Activated naive CD8-positive, alpha-beta T cell treated with anti-CD3 and anti-CD28 coated beads for 36 hours (primary cell): ENCODE results near the gene CTSF. TPM values are rescaled to one million over a fixed set of nuclear protein-coding genes. Genes with fewer than 3 reads are reported as not detected.
"Not testable (repeated sequence)": the region's sequence is repeated elsewhere in the genome, so short reads cannot be mapped to it uniquely, and the experiment has no call there.

Experiments
- DNase-seq: peaks from one replicate; pipeline ENCODE4 v3.0.0; 2021
- H3K27ac Mint-ChIP-seq: one replicate; pipeline ENCODE4 v1.8.0; 2022; ENCODE audit warnings: mild to moderate bottlenecking, moderate library complexity, mixed read lengths
- H3K27me3 Mint-ChIP-seq: one replicate; pipeline ENCODE4 v1.8.0; 2022; ENCODE audit warnings: mild to moderate bottlenecking, mixed read lengths
- H3K36me3 Mint-ChIP-seq: one replicate; pipeline ENCODE4 v1.8.0; 2021; ENCODE audit warnings: mild to moderate bottlenecking, mixed read lengths
- H3K4me1 Mint-ChIP-seq: one replicate; pipeline ENCODE4 v1.8.0; 2021; ENCODE audit warnings: mixed read lengths
- H3K4me3 Mint-ChIP-seq: one replicate; pipeline ENCODE4 v1.8.0; 2022; ENCODE audit warnings: mild to moderate bottlenecking, moderate library complexity, mixed read lengths
- H3K9me3 Mint-ChIP-seq: one replicate; pipeline ENCODE4 v1.8.0; 2022; ENCODE audit warnings: mixed read lengths
- total RNA-seq, 2 experiments: library from RNA; stranded (reverse); gene quantifications; one replicate each; pipeline ENCODE4 v1.2.3, GENCODE V29; 2021

Gene CTSF
- total RNA-seq, 2 experiments from 2014 or later, result 1.2 to 1.4 TPM

- DNase-seq, result no peak
These were observed 26.5 kb downstream of the CTSF start for GRCh38 chr11:66541892-66542291.

DNA sequence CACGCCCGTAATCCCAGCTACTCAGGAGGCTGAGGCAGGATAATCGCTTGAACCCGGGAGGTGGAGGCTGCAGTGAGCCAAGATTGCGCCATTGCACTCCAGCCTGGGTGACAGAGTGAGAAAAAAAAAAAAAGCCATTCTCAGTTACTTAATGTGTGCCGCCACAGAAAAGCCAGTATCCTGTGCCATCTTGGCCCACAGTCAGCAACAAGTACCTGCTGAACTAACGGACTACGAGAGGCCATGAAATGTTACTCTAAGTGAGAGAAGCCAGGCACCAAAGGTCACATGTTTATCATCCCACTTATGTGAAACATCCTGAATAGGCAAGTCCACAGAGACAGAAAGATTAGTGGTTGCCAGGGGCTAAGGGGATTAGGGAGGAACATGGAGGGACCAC lies 27.8 kb downstream of the CTSF start:
- not testable (repeated sequence) for DNase-seq, H3K27ac Mint-ChIP-seq, H3K9me3 Mint-ChIP-seq, H3K27me3 Mint-ChIP-seq, H3K36me3 Mint-ChIP-seq, H3K4me3 Mint-ChIP-seq
- peaks cover 19% of the 10 kb centered on the region for H3K4me1 Mint-ChIP-seq

More at GRCh38 chr11:66541892-66542291, 26.5 kb downstream of the CTSF start:
- Mint-ChIP-seq H3K4me1 (peaks cover 21% of the 10 kb centered on the region), H3K36me3 (peaks cover 2% of the 10 kb centered on the region), H3K27ac (no peak overlapping the region), H3K27me3 (no peaks in the 10 kb centered on the region), H3K9me3 (no peaks in the 10 kb centered on the region), H3K4me3 (no peak overlapping the region)

- Mint-ChIP-seq H3K4me1 (peaks cover 15% of the 10 kb centered on the region), H3K27ac (no peak overlapping the region), H3K4me3 (no peak overlapping the region), H3K36me3 (peaks cover 2% of the 10 kb centered on the region), H3K27me3 (no peaks in the 10 kb centered on the region), H3K9me3 (no peaks in the 10 kb centered on the region)
- DNase-seq, result no peak
These were observed 28.6 kb downstream of the CTSF start for GRCh38 chr11:66539870-66540213.

DNA sequence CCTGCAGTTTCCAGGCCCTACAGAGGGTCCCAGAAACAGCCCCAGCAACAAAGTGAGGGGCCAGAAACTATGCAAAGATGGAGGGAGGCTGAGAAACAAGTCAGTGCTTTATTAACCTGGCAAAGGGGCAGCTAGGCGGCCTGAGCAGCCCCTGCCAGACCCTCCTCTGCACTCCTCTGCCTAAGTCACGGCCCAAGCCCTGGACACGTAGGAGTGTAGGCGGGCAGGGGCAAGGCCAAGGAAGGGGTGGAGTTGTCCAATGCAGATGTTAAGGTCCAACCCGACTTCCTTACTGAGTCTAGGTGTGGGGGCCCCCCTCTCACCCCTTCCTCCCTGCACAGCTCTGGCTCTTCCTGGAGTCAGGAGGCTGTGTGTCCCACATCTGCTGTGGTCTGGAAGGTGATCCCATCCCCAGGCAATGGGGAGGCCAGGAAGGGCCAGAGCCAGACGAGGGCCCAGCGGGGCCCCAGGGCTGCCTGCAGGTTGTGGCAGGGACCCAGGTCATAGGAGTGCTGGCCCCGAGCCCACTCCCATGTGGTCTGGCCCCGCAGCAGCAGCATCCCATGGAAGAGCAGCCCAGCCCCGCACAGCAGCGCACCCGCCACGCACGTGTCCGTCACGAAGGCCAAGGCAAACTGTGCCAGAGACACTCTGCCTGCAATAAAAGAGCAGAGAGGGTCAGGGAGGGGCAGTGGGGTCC lies 29.1 kb downstream of the CTSF start:
- Mint-ChIP-seq H3K27ac (no peak overlapping the region), H3K9me3 (no peaks in the 10 kb centered on the region), H3K27me3 (no peaks in the 10 kb centered on the region), H3K4me1 (peaks cover 13% of the 10 kb centered on the region), H3K4me3 (no peak overlapping the region), H3K36me3 (peaks cover 2% of the 10 kb centered on the region)
- no peak for DNase-seq

GRCh38 chr11:66532784-66533183 lies 35.6 kb downstream of the CTSF start:
- Mint-ChIP-seq H3K9me3 (no peaks in the 10 kb centered on the region), H3K27me3 (no peaks in the 10 kb centered on the region), H3K36me3 (peaks cover 2% of the 10 kb centered on the region), H3K4me3 (no peak overlapping the region), H3K4me1 (no peaks in the 10 kb centered on the region), H3K27ac (no peak overlapping the region)
- no peak for DNase-seq

DNA sequence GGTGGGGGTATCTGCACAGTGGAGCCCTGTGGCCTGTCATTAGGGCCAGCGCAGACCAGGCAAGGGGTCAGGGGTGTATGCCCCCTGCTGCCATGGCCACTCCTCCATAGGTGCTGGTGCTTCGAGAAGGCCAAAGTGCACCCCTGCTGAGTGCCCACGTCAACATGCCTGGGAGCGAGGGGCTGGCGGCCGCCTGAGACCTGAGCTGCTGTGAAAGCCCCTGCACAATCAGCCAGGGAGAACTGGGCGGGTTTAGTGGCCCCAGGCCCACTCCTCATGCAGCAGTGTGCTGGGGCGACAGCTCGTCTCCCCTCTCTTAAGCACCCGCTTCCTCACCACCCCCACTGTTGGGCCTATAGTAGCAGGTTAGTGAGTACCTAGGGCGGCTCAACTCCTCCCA lies 36.6 kb downstream of the CTSF start:
- H3K9me3 Mint-ChIP-seq, result no peaks in the 10 kb centered on the region
- no peak overlapping the region for H3K27ac Mint-ChIP-seq
- H3K4me3 Mint-ChIP-seq, result no peak overlapping the region
- no peaks in the 10 kb centered on the region for H3K4me1 Mint-ChIP-seq
- no peaks in the 10 kb centered on the region for H3K36me3 Mint-ChIP-seq
- H3K27me3 Mint-ChIP-seq, result no peaks in the 10 kb centered on the region
- no peak for DNase-seq

GRCh38 chr11:66530927-66531709 lies 37.3 kb downstream of the CTSF start:
- Mint-ChIP-seq H3K4me1 (no peaks in the 10 kb centered on the region), H3K9me3 (no peaks in the 10 kb centered on the region), H3K27ac (no peak overlapping the region), H3K4me3 (no peak overlapping the region), H3K27me3 (no peaks in the 10 kb centered on the region), H3K36me3 (no peaks in the 10 kb centered on the region)
- DNase-seq, result no peak

GRCh38 chr11:66529655-66530054 lies 38.8 kb downstream of the CTSF start:
- no peak overlapping the region for H3K27ac Mint-ChIP-seq
- H3K27me3 Mint-ChIP-seq, result no peaks in the 10 kb centered on the region
- H3K4me3 Mint-ChIP-seq, result no peak overlapping the region
- no peaks in the 10 kb centered on the region for H3K9me3 Mint-ChIP-seq
- H3K36me3 Mint-ChIP-seq, result no peaks in the 10 kb centered on the region
- no peaks in the 10 kb centered on the region for H3K4me1 Mint-ChIP-seq
- DNase-seq, result no peak

DNA sequence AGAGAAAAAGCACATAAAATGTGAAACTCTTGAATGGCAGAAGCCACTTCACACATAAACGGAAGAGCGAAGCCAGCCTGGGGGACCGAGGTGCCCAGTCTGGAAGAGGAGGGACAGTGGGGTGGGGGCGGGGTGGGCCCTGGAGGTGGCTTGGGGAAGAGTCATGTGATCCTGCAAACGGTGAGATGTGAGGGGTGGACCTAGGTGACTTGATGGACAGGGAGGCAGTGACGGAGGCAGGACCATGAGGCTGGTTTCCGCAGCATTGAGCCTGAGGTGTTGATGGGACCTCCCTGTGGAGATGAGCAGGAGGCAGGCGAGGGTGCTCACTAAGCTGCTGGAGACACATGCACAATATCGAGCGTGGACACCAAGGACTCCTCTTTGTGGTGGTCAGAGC lies 39.3 kb downstream of the CTSF start:
- H3K27ac Mint-ChIP-seq, result no peak overlapping the region
- DNase-seq, result no peak
- H3K27me3 Mint-ChIP-seq, result no peaks in the 10 kb centered on the region
- no peaks in the 10 kb centered on the region for H3K9me3 Mint-ChIP-seq
- no peak overlapping the region for H3K4me3 Mint-ChIP-seq
- no peaks in the 10 kb centered on the region for H3K36me3 Mint-ChIP-seq
- no peaks in the 10 kb centered on the region for H3K4me1 Mint-ChIP-seq

GRCh38 chr11:66524304-66525040 lies 43.9 kb downstream of the CTSF start:
- Mint-ChIP-seq H3K27ac (no peak overlapping the region), H3K4me1 (no peaks in the 10 kb centered on the region), H3K4me3 (no peak overlapping the region), H3K27me3 (no peaks in the 10 kb centered on the region), H3K36me3 (peaks cover 14% of the 10 kb centered on the region), H3K9me3 (no peaks in the 10 kb centered on the region)
- no peak for DNase-seq

- H3K4me1 Mint-ChIP-seq, result no peaks in the 10 kb centered on the region
- H3K4me3 Mint-ChIP-seq, result no peak overlapping the region
- H3K27ac Mint-ChIP-seq, result no peak overlapping the region
- H3K27me3 Mint-ChIP-seq, result no peaks in the 10 kb centered on the region
- H3K36me3 Mint-ChIP-seq, result peaks cover 16% of the 10 kb centered on the region
- H3K9me3 Mint-ChIP-seq, result no peaks in the 10 kb centered on the region
- DNase-seq, result no peak
These were observed 44.8 kb downstream of the CTSF start for GRCh38 chr11:66523611-66524010.

Other genes with a start within 250 kb of the CTSF start
- gene RIN1, start 232.2 kb downstream of the CTSF start, total RNA-seq, result 1 to 10 TPM; 1.5 to 1.6 TPM
- gene BRMS1, start 223.5 kb downstream of the CTSF start, total RNA-seq, result 10 to 100 TPM; 47.5 to 48.8 TPM
- 10 to 100 TPM in 1 of 2 experiments, 1 to 10 TPM in 1; 9.5 to 10.0 TPM for gene B4GAT1, start 221.0 kb downstream of the CTSF start, total RNA-seq
- gene SLC29A2, start 196.8 kb downstream of the CTSF start, total RNA-seq, result 1 to 10 TPM; 8.1 to 9.0 TPM
- under 1 TPM in 1 of 2 experiments, not detected in 1; 0.16 TPM for gene NPAS4, start 147.6 kb downstream of the CTSF start, total RNA-seq
- 100 to 1,000 TPM; 159 to 161 TPM for gene MRPL11, start 129.8 kb downstream of the CTSF start, total RNA-seq
- 1 to 10 TPM; 5.8 to 6.4 TPM for gene PELI3, start 101.7 kb downstream of the CTSF start, total RNA-seq
- 10 to 100 TPM; 70.7 to 75.3 TPM for gene DPP3, start 88.2 kb downstream of the CTSF start, total RNA-seq
- 10 to 100 TPM in 1 of 2 experiments, 1 to 10 TPM in 1; 7.7 to 13.1 TPM for gene BBS1, start 58.0 kb downstream of the CTSF start, total RNA-seq
- 10 to 100 TPM in 1 of 2 experiments, 1 to 10 TPM in 1; 9.6 to 10.3 TPM for gene ZDHHC24, start 22.6 kb downstream of the CTSF start, total RNA-seq
- gene ACTN3, start 21.7 kb downstream of the CTSF start, total RNA-seq, result under 1 TPM; 0.06 to 0.12 TPM
- gene CCDC87, start 24.5 kb upstream of the CTSF start, total RNA-seq, result under 1 TPM; 0.16 to 0.23 TPM
- gene CCS, start 24.6 kb upstream of the CTSF start, total RNA-seq, result 10 to 100 TPM; 19.7 to 20.9 TPM
- 100 to 1,000 TPM; 157 to 162 TPM for gene RBM14, start 48.0 kb upstream of the CTSF start, total RNA-seq
- gene RBM4, start 70.1 kb upstream of the CTSF start, total RNA-seq, result 100 to 1,000 TPM; 134 to 140 TPM
- 10 to 100 TPM; 12.2 to 15.5 TPM for gene RBM4B, start 109.3 kb upstream of the CTSF start, total RNA-seq
- gene SPTBN2, start 160.6 kb upstream of the CTSF start, total RNA-seq, result 1 to 10 TPM; 1.4 to 1.7 TPM